GM12873 (cell line): ENCODE measurements around the gene EXOSC5.

Experiments
- CTCF ChIP-seq: IDR thresholded peaks from 2 replicates; pipeline ENCODE4 v1.5.1; 2012; ENCODE audit warnings: low read depth, mild to moderate bottlenecking, moderate library complexity, low read length, control low read depth; ENCODE audit not compliant: insufficient read depth; ENCODE audit errors: missing control alignments

EXOSC5 gene

GRCh38 chr19:41377977-41378709 is 19.0 kb downstream of the EXOSC5 start:
- peak; percentile 74 for TF ChIP-seq CTCF

GRCh38 chr19:41376998-41377365 is 20.2 kb downstream of the EXOSC5 start:
- TF ChIP-seq CTCF = no peak

- TF ChIP-seq CTCF = no peak
These were observed 20.7 kb downstream of the EXOSC5 start, which contains the start of gene TMEM91 for GRCh38 chr19:41376241-41376997. Gene TMEM91 (plus strand): TSS chr19:41376533. CDS start chr19:41378310, 1,777 bp downstream.

GRCh38 chr19:41373993-41374392 is 23.2 kb downstream of the EXOSC5 start:
- no peak for TF ChIP-seq CTCF

- TF ChIP-seq CTCF = no peak
These were observed 24.7 kb downstream of the EXOSC5 start for GRCh38 chr19:41372501-41372900.

- no peak for TF ChIP-seq CTCF
These were observed 25.6 kb downstream of the EXOSC5 start for GRCh38 chr19:41371541-41371940.

- TF ChIP-seq CTCF = no peak
These were observed 27.4 kb downstream of the EXOSC5 start for GRCh38 chr19:41369769-41370168.
